Upper lobe of left lung (tissue), 4 donors: ENCODE results near the gene KIRREL2.

Experiments used
- POLR2AphosphoS5 ChIP-seq, 2 donors: sonication (generic); formaldehyde crosslinking; IDR thresholded peaks; one replicate each; pipeline ENCODE4 v1.5.1; 2017; ENCODE audit warnings: antibody characterized with exemption in 2 of 2
- TF ChIP-seq, protein P1 (sequence below), 6 experiments: fragments of 450-650 bp in 4 of 6; fragments of 200-600 bp in 2 of 6; sonication (generic) in 2 of 6; IDR thresholded peaks; one replicate each; pipeline ENCODE4 v1.5.1; 2016 to 2019; ENCODE audit warnings: antibody characterized with exemption in 6 of 6

GRCh38 chr19:35811317-35812219 lies 45.1 kb upstream of the KIRREL2 start:
- no peak for TF ChIP-seq POLR2AphosphoS5 (IDR thresholded peaks at IDR 0.05)
- TF ChIP-seq, protein P1, sequence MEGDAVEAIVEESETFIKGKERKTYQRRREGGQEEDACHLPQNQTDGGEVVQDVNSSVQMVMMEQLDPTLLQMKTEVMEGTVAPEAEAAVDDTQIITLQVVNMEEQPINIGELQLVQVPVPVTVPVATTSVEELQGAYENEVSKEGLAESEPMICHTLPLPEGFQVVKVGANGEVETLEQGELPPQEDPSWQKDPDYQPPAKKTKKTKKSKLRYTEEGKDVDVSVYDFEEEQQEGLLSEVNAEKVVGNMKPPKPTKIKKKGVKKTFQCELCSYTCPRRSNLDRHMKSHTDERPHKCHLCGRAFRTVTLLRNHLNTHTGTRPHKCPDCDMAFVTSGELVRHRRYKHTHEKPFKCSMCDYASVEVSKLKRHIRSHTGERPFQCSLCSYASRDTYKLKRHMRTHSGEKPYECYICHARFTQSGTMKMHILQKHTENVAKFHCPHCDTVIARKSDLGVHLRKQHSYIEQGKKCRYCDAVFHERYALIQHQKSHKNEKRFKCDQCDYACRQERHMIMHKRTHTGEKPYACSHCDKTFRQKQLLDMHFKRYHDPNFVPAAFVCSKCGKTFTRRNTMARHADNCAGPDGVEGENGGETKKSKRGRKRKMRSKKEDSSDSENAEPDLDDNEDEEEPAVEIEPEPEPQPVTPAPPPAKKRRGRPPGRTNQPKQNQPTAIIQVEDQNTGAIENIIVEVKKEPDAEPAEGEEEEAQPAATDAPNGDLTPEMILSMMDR (IDR thresholded peaks at IDR 0.05), result no peak
